Measurements from ENCODE around the gene KRTAP10-3.

DNA sequence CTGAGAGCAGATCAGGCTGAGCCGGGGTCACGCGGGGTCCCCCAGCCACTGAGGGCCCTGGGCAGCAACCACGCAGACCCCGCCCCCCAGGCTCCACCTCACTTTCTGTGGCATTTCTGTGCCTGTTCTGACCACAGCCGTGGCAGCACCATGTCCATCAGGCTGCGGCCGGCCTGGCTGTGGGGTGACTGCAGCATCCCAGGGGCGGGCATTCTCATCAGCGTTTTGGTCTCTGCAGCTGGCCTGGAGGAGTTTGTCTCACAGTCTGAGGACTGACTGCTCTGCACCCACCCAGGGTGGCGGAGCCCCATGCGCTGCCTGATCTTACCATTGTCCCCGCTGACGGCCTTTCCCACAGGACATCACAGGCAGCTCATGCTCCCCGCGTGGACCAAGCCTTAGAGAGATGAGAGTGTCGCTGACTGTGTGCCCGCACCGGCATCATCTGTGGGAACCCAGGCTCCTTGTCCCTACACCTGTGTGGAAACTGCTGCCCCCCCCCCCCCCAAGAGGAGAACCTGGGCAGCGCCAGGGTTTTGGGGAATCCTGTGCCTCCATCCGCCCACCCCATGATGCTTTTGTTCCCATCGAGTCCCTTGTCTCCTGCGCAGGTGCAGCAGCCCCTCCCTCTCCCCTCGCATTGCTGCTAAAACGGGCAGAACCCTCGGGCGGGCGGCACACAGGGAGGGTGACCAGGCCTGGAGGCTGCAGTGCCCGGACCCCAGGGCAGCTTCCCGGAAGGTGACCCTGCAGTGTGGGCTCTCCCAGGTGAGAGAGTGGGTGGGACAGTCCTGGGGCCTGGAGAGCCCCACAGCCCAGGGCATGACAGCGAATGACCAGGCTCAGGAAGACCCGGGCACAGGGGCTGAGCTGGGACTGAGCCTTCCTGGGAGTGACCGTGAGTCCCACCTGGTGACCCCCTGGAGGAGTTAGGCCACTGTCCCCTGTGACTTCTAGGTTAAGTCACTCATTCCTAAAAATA lies 20.4 kb downstream of the KRTAP10-3 start:
- TF ChIP-seq RCOR1 (IDR thresholded peaks at IDR 0.05; ENCODE audit: low read length) (no peak), TCF12 (IDR thresholded peaks at IDR 0.05) (no peak), FOXM1 (IDR thresholded peaks at IDR 0.05; ENCODE audit: low read depth) (no peak), NFIC (IDR thresholded peaks at IDR 0.05; ENCODE audit: borderline replicate concordance) (no peak), RAD21 (IDR thresholded peaks at IDR 0.05; ENCODE audit: low read length) (no peak), CHD2 (IDR thresholded peaks at IDR 0.05; ENCODE audit: low read length, partially characterized antibody) (no peak), TAF1 (IDR thresholded peaks at IDR 0.05; ENCODE audit: borderline replicate concordance, low read depth, low read length) (no peak), EZH2phosphoT487 (IDR thresholded peaks at IDR 0.05; ENCODE audit: borderline replicate concordance, low read depth) (no peak), MXI1 (IDR thresholded peaks at IDR 0.05; ENCODE audit: low read depth, low read length) (no peak)
- TF ChIP-seq, protein P1, sequence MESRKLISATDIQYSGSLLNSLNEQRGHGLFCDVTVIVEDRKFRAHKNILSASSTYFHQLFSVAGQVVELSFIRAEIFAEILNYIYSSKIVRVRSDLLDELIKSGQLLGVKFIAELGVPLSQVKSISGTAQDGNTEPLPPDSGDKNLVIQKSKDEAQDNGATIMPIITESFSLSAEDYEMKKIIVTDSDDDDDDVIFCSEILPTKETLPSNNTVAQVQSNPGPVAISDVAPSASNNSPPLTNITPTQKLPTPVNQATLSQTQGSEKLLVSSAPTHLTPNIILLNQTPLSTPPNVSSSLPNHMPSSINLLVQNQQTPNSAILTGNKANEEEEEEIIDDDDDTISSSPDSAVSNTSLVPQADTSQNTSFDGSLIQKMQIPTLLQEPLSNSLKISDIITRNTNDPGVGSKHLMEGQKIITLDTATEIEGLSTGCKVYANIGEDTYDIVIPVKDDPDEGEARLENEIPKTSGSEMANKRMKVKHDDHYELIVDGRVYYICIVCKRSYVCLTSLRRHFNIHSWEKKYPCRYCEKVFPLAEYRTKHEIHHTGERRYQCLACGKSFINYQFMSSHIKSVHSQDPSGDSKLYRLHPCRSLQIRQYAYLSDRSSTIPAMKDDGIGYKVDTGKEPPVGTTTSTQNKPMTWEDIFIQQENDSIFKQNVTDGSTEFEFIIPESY (IDR thresholded peaks at IDR 0.05; ENCODE audit: borderline replicate concordance, low read depth) = no peak
- TF ChIP-seq, protein P2, sequence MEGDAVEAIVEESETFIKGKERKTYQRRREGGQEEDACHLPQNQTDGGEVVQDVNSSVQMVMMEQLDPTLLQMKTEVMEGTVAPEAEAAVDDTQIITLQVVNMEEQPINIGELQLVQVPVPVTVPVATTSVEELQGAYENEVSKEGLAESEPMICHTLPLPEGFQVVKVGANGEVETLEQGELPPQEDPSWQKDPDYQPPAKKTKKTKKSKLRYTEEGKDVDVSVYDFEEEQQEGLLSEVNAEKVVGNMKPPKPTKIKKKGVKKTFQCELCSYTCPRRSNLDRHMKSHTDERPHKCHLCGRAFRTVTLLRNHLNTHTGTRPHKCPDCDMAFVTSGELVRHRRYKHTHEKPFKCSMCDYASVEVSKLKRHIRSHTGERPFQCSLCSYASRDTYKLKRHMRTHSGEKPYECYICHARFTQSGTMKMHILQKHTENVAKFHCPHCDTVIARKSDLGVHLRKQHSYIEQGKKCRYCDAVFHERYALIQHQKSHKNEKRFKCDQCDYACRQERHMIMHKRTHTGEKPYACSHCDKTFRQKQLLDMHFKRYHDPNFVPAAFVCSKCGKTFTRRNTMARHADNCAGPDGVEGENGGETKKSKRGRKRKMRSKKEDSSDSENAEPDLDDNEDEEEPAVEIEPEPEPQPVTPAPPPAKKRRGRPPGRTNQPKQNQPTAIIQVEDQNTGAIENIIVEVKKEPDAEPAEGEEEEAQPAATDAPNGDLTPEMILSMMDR (IDR thresholded peaks at IDR 0.05) = no peak
- TF ChIP-seq, protein P3, sequence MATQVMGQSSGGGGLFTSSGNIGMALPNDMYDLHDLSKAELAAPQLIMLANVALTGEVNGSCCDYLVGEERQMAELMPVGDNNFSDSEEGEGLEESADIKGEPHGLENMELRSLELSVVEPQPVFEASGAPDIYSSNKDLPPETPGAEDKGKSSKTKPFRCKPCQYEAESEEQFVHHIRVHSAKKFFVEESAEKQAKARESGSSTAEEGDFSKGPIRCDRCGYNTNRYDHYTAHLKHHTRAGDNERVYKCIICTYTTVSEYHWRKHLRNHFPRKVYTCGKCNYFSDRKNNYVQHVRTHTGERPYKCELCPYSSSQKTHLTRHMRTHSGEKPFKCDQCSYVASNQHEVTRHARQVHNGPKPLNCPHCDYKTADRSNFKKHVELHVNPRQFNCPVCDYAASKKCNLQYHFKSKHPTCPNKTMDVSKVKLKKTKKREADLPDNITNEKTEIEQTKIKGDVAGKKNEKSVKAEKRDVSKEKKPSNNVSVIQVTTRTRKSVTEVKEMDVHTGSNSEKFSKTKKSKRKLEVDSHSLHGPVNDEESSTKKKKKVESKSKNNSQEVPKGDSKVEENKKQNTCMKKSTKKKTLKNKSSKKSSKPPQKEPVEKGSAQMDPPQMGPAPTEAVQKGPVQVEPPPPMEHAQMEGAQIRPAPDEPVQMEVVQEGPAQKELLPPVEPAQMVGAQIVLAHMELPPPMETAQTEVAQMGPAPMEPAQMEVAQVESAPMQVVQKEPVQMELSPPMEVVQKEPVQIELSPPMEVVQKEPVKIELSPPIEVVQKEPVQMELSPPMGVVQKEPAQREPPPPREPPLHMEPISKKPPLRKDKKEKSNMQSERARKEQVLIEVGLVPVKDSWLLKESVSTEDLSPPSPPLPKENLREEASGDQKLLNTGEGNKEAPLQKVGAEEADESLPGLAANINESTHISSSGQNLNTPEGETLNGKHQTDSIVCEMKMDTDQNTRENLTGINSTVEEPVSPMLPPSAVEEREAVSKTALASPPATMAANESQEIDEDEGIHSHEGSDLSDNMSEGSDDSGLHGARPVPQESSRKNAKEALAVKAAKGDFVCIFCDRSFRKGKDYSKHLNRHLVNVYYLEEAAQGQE (IDR thresholded peaks at IDR 0.05; ENCODE audit: low read depth, low read length) = no peak

All from SK-N-SH (cell line).